NB4 (cell line): ENCODE data around the gene SCRN1.

ENCODE experiments used
- CTCF ChIP-seq: IDR thresholded peaks from one replicate; pipeline ENCODE4 v1.5.1; 2012; ENCODE audit warnings: low read depth, low read length
- POLR2A ChIP-seq: IDR thresholded peaks from 2 replicates; pipeline ENCODE4 v1.6.1; 2011; ENCODE audit warnings: mild to moderate bottlenecking; ENCODE audit not compliant: insufficient read length; ENCODE audit errors: extremely low read depth

GRCh38 chr7:30028216-30028748, 38.7 kb upstream of the SCRN1 start, which contains the start of gene PLEKHA8:
- TF ChIP-seq CTCF (no peak), POLR2A (peak; percentile 43)
